NCI-H2196 treated with DMSO at 0.1 percent for 48 hours (cell line): ENCODE results near the gene RASA3.

ENCODE experiments used
- DNase-seq: peaks from one replicate; lab custom pipeline; 2025; ENCODE audit not compliant: unreplicated experiment; lab: John Stamatoyannopoulos, UW

The RASA3 gene

DNA sequence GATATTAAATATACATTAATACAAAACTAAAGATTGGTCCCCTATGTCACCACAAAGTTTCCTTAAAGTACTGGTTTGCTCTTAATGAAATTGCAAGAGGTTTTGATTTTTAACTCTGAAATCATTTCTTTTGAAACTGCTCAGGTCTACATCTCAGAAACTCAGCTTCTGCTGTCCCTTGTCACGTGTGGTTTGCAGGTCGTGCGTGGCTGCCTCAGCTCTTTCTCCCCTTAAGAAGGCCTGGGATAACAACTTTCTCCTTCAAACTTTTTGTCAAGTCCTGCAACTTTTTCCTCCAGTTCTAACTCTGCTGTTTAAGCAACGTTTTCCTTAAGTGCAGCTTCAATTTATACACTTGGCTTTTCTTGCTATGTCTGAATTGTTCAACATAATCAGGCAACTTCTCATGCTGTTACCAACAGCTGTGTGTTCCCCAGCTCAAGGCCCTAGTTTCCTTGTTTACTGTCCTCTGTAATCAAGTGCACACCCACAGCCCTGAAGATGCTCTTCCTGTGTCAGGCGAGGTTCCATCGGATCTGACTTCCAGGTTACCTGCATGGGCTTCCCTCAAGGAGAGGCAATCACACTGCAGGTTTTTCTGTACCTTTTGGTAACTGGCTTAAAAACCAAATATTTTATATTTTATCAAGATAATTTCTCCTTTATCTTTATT is 172.0 kb downstream of the RASA3 start:
- no peak for DNase-seq

GRCh38 chr13:113959198-113959597 is 173.2 kb downstream of the RASA3 start:
- no peak for DNase-seq

- no peak for DNase-seq
These were observed 174.1 kb downstream of the RASA3 start for GRCh38 chr13:113958373-113958772.

GRCh38 chr13:113956571-113956970 is 175.9 kb downstream of the RASA3 start:
- no peak for DNase-seq

DNA sequence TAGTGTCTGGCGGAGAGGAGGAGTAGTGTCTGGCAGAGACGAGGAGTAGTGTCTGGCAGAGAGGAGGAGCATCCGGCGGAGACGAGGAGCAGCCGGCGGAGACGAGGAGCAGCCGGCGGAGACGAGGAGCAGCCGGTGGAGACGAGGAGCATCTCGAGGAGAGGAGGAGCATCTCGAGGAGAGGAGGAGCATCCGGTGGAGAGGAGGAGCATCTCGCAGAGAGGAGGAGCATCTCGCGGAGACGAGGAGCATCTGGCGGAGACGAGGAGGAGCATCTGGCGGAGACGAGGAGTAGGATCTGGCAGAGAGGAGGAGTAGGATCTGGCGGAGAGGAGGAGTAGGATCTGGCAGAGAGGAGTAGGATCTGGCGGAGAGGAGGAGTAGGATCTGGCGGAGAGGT is 176.7 kb downstream of the RASA3 start:
- no peak for DNase-seq

GRCh38 chr13:113955235-113955634 is 177.2 kb downstream of the RASA3 start:
- no peak for DNase-seq

- DNase-seq = no peak
These were observed 178.2 kb downstream of the RASA3 start for GRCh38 chr13:113954046-113954835.

DNA sequence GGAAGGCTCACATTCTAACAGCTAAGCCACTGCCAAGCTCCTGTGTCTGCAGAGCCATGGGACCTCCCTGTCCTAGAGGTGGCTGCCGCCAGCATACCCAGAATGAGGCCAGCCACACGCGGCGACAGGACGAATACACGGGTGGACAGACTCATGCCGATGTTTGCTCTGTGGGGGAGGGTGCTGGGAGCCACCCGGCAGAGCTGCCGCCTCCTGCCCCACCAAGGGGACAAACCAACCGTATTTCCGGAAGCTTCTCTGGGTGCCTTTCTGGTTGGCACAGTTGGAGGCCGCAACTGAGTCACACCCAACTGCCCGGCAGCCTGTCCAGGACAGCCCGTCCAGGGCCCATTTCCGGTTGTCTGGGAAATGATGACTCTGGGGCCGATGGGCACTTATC is 178.9 kb downstream of the RASA3 start:
- DNase-seq = no peak

GRCh38 chr13:113952983-113953520 is 179.4 kb downstream of the RASA3 start:
- no peak for DNase-seq

DNA sequence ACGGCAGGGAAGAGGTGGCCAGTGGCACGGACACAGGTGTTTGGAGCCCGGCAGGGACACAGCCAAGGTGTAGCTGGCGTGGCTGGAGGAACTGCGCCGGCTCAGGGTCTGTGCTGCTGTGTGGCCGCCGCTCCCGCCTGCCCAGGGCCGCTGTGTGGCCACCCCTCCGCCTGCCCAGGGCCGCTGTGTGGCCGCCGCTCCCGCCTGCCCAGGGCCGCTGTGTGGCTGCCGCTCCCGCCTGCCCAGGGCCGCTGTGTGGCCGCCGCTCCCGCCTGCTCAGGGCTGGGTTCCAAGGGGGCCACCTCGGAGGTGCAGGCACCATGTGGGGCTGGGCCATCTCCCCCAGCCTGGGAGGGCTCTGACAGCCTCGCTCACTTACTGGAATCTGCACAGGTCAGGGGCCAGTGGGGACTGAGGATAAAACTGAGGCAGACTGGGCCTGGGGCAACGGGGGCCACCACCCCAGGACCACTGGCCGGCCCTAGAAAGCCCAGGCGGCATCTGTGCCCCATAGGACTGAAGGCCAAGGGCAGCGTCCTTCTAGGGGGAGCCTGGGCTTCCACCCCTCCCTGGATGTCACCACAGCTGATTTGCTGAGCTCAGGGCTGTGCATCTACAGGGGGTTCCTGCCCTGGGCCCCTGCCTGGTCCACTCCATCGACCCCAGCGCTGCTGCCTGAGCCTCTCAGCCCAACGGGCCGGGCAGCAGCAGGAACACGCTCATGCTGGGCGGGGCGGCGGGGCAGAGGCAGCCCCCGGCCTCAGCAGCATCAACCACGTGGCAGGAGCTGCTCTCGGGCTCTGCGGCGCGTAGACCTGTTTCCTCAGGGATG is 180.1 kb downstream of the RASA3 start:
- no peak for DNase-seq

GRCh38 chr13:113951246-113951999 is 181.0 kb downstream of the RASA3 start:
- no peak for DNase-seq

- DNase-seq = no peak
These were observed 181.8 kb downstream of the RASA3 start for GRCh38 chr13:113950451-113951245.

DNA sequence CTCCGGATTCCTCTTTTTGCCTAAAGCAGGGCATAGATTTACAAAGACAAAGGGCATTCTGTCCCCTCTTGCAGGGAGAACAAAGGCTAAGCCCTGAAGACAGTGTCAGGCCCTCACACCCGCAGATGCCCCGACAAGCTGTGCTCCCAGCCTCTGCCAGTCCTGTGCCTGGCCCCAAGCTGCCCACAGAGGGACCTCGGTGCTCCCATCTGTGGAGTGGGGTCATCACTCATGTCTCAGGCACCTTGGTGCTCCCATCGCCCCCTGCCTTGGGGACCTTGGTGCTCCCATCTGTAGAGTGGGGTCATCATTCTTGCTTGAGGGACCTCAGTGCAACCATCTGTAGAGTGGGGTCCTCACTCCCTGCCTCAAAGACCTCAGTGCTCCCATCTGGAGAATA is 182.9 kb downstream of the RASA3 start:
- no peak for DNase-seq

DNA sequence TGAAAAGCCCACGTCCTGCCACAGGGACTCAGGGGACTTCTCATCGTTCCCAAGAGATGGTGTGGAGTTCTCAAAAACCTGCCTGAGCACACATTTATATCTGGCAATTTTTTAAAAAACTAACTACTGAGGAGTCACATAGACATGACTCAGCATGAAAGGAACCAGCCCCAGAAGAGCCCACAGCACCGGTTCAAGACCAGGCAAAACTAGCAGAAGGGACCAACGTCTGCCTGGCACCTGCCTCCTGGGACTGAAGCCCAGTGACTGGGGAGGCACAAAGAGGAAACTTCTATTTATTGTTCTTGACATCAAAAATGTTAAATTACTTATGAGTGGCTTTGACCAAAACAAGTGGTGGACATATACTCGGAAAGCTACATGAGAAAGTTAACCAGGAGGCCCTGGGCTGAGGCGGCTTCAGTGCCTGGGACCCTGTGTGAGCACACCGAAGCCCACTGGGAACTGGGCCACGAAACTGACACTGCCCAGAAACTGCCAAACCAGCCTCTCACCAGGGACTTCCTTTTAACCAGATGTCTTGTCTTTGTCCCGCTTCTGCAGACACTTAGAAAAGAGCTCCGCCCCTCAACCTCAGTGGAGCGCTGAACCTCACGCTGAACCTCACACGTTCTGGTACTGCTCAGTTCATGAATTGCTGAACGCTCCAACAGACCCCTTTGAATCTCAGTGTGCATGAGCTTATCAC is 184.2 kb downstream of the RASA3 start:
- no peak for DNase-seq

DNA sequence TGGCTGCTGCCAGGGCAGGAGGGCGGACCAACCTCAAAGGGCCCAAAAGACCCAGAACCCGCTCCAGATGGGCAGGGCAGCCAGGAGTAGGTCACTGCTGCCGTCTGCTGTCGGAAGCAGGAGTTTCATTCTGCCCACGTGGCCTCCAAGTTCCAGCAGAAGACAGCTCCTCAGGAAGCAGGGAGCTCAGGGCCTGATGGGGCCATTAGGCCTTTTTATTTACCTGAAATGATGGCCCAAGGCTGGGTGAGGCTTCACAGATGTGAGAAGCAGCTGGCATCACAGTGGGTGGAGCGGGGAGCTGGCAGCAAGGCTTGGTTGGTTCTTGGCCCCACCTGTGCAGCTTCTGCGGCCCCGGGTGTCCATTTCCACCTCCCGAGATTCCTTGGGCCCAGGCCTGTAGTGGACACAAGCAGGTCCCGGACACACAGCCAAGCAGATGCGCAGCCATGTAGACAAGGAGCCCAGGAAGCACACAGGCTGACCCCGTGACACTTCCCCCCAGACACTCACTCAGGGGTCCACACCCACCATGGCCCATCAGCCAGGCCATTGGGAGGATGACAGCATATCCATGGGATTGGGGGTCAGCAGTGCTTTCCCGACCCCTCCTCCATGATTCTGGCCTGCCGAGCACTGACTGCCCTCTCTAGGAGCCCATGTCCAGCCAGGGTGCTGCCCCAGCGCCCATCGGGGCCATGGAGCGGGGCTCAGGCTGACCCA is 185.0 kb downstream of the RASA3 start:
- peak; percentile 1 for DNase-seq

DNA sequence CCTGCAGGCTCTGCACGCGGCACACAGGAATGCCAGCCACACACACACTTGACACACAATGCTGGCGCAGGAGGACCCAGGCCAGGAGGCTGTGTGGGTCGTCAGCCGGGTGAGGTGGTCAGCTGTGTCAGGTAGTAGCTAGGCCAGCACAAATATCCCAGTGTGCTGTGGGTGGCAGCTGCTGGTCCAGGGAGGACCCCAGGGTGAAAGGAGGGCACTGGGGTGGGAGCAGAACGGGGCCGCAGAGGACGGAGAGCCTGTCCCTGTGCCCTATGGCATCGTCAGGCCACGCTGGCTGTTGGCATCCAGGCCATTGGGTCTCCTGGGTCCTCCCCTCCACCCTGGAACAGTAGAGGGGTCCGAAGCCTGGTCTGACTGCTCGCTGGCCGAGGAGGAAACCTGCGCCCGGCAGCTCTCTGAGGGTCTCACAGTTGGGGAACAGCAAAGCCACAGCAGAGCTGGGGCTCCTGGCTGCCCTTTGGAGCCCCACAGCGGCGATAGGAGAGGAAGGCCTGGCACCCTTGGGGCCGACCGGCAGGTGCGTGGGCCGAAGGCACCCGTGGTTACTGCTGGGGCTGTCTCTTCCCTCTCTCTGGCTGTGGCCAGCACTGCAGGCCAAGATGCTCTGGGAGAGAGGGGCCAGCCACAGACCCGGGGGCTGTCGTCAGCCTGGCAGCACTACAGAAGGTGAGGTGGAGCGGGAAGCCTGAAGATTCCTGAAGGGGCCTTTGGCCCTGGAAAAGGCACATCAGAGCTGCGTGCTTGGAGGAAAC is 185.8 kb downstream of the RASA3 start:
- no peak for DNase-seq

- DNase-seq = no peak
These were observed 186.5 kb downstream of the RASA3 start for GRCh38 chr13:113945857-113946408.
